Stimulated activated naive CD8-positive, alpha-beta T cell treated with anti-CD3 and anti-CD28 coated beads, Interleukin-15, Interleukin-2, amounts not matched to agents 100 ng/mL and 50 ng/mL, for 24 hours (primary cell): ENCODE results near the gene OR52K2.

Experiments
- H3K27ac Mint-ChIP-seq: one replicate; pipeline ENCODE4 v1.8.0; 2021; ENCODE audit warnings: mild to moderate bottlenecking, mixed read lengths
- H3K27me3 Mint-ChIP-seq: one replicate; pipeline ENCODE4 v1.8.0; 2021; ENCODE audit warnings: mixed read lengths
- H3K36me3 Mint-ChIP-seq: one replicate; pipeline ENCODE4 v1.8.0; 2021; ENCODE audit warnings: low read depth, mixed read lengths
- H3K4me1 Mint-ChIP-seq: one replicate; pipeline ENCODE4 v1.8.0; 2021; ENCODE audit warnings: low read depth, mixed read lengths
- H3K4me3 Mint-ChIP-seq: one replicate; pipeline ENCODE4 v1.8.0; 2021; ENCODE audit warnings: mild to moderate bottlenecking, mixed read lengths
- H3K9me3 Mint-ChIP-seq: one replicate; pipeline ENCODE4 v1.8.0; 2021; ENCODE audit warnings: mixed read lengths

Gene OR52K2

GRCh38 chr11:4495986-4496385 lies 46.9 kb downstream of the OR52K2 start:
- H3K36me3 Mint-ChIP-seq = no peaks in the 10 kb centered on the region
- peaks cover 26% of the 10 kb centered on the region for H3K27me3 Mint-ChIP-seq
- peaks cover 7% of the 10 kb centered on the region for H3K9me3 Mint-ChIP-seq
- H3K27ac Mint-ChIP-seq = no peak overlapping the region
- no peak overlapping the region for H3K4me3 Mint-ChIP-seq
- H3K4me1 Mint-ChIP-seq = peaks cover 4% of the 10 kb centered on the region

GRCh38 chr11:4496557-4497248 lies 47.6 kb downstream of the OR52K2 start:
- H3K36me3 Mint-ChIP-seq = no peaks in the 10 kb centered on the region
- H3K9me3 Mint-ChIP-seq = peaks cover under 1% of the 10 kb centered on the region
- H3K4me1 Mint-ChIP-seq = peaks cover 4% of the 10 kb centered on the region
- H3K27ac Mint-ChIP-seq = no peak overlapping the region
- peaks cover 26% of the 10 kb centered on the region for H3K27me3 Mint-ChIP-seq
- H3K4me3 Mint-ChIP-seq = no peak overlapping the region
